NCI-H2196 (cell line): Measurements from ENCODE around the gene MAN1C1.
"Not testable (repeated sequence)": the region's sequence is repeated elsewhere in the genome, so short reads cannot be mapped to it uniquely, and the experiment has no call there.

ENCODE experiments used
- DNase-seq: peaks from one replicate; lab custom pipeline; 2025; ENCODE audit not compliant: unreplicated experiment; lab: John Stamatoyannopoulos, UW

The MAN1C1 gene

GRCh38 chr1:25634066-25634465, 17.5 kb downstream of the MAN1C1 start:
- DNase-seq: no peak

GRCh38 chr1:25634896-25635295, 18.3 kb downstream of the MAN1C1 start:
- no peak for DNase-seq

- DNase-seq: not testable (repeated sequence)
Observed at GRCh38 chr1:25636141-25636540, 19.6 kb downstream of the MAN1C1 start.

DNA sequence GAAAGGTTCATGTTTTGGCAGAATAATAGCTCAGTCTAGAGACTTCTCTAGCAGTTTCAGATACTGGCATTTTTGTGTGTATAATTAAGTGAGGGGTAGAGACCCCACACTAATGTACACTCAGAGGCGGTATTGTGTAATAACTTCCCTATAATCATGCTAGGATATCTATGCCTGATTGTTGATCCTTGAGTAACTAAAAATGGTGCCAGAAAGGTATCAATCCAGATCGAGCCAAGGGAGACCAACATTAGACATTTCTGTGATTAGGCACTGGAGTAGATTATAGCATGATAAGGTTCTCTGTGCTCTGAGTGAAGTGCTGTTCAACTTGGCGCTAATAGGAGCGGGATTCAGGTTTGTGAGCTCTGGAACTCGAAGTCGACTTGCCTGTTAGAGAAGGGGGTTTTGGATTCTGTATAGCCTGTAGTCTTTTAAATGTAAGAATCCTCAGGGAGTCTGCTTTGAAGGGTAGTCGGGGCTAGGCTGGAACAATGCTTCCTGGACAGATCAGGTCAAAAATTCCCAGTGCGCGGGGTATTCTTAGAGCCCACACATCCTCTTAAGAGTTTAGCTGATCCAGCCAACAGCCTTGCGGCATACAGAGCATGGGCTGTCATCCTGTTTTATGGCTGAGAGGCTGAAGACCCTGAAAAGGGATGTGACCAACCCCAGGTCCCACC, 24.2 kb downstream of the MAN1C1 start:
- DNase-seq: no peak

- no peak for DNase-seq
Observed at GRCh38 chr1:25641329-25641725, 24.7 kb downstream of the MAN1C1 start.

GRCh38 chr1:25641931-25642573, 25.5 kb downstream of the MAN1C1 start:
- DNase-seq: no peak

DNA sequence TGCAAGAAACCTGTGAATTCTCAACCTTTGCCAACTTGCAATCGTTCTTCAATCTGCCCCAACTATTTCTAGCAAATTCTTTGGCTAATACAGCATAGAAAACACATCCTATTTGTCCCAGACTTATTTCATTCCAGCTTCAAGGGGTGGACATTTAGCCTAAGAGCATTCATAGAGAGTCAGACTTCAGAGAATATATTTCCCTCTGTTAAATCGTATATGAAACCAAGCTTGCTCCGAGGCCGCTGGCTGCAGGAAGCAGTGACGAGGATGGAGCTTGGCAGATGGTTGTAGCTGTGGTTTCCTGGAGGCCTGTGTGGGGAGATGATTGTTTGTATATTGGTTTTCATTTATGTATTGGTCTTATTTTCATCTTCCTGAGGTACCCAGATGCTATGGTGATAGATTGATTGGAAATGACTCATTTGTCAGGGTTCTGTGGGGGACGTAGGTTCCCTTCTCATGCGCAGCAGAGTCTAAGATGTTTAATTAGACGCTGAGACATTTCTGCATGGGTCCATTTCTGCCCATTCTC, 26.1 kb downstream of the MAN1C1 start:
- no peak for DNase-seq

GRCh38 chr1:25643929-25644328, 27.3 kb downstream of the MAN1C1 start:
- DNase-seq: no peak

GRCh38 chr1:25644962-25645361, 28.4 kb downstream of the MAN1C1 start:
- DNase-seq: no peak

DNA sequence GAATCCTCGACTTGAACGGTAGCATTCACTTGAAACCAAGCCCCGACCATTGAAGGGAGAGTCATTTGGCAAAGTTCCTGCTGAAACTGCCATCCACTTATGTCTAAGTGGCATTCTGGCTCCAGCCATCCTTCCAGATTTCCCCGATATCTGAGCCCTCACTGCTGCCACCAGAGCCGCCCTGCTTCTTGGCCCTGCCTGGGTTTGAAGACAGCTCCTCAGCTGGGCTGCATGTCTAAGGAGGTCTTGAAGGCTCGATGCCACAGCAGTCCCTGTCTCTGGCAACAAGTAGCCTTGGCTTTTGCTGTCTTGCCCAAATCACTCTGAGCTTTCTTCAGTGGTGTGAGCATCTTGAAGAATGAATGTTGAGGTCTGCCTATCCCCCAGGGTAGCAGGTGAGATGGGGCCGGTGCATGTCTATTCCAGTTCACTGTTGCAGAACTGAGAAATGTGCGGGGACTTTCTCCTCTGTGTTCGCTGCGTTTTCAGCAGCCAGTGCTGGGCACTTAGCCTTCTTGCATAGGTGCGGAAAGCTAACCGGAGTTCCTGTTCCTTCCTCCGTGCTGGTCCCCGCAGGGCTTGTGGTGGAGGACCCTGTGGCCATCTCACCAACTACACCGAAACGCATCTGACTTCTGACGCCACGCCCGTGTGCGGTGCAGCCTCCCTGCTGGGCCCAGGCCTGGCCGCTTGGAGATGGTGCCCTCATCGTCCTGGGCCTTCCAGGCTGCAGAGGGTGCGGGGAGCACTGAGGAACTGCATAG, 29.2 kb downstream of the MAN1C1 start:
- DNase-seq: peak; percentile 66

DNA sequence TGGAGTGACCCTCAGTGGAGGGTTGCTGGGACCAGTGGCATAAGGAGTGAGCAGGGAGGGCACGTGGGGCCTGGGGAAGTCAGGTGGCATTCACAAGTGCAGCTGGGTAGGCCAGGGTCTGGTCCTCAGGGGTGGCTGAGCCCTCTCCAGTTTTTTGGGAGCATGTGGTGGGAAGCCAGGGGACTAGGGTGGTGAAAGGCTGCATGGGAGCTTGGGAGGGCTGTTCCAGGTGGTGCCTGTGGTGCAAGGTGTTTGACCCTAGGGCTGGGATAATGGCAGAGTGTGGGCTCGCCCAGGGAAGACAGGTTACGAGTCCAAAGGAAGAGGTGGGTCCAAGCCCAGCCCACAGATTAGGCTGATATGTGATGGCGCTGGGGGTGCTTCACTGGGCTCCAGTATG, 30.5 kb downstream of the MAN1C1 start:
- no peak for DNase-seq

- no peak for DNase-seq
Observed at GRCh38 chr1:25647863-25648262, 31.3 kb downstream of the MAN1C1 start.

- DNase-seq: no peak
Observed at GRCh38 chr1:25648681-25649440, 32.3 kb downstream of the MAN1C1 start.

- DNase-seq: no peak
Observed at GRCh38 chr1:25649505-25650288, 33.1 kb downstream of the MAN1C1 start.

DNA sequence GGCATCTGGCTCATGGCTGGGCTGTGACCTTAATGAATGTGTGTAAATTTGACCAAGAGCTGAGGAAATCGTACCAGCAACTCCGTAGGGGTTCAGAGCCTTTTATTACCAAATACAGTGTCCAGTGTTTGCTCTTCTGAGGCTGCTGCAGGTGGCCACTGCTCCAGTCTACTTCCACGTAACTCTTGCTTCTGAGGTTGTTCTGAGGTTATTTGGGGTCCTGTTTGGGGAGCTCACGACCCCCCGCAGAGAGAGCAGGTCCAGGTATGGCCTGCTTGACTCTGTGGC, 33.6 kb downstream of the MAN1C1 start:
- DNase-seq: no peak

DNA sequence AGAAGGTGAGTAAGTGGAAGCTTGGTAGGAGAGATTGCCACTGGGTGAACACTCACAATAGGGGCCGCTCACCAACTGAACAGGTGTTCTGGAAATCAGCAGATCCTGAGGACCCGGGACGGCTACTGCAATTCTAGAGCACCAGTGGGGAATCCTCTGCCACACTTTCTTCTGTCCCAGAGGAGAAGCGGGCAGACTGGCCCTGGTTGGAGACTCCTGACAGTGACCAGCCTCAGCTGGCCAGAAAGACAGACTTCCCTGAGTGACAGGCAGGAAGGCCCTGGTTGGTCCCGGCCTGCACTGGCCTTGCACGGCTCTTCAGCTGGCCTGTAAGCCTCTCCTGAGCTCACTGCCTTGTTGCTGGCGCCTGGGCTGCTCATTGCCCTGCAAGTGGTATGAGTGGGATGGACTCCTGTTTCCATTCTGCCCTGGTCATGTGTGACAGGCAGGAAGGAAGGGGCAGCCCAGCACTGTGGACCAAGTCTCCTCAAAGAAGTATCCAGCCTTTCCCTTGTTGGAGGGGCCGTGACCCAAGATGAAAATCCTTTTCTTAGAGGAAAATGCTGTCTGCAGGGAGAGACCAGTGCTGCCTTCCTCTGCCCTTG, 34.5 kb downstream of the MAN1C1 start:
- DNase-seq: no peak

DNA sequence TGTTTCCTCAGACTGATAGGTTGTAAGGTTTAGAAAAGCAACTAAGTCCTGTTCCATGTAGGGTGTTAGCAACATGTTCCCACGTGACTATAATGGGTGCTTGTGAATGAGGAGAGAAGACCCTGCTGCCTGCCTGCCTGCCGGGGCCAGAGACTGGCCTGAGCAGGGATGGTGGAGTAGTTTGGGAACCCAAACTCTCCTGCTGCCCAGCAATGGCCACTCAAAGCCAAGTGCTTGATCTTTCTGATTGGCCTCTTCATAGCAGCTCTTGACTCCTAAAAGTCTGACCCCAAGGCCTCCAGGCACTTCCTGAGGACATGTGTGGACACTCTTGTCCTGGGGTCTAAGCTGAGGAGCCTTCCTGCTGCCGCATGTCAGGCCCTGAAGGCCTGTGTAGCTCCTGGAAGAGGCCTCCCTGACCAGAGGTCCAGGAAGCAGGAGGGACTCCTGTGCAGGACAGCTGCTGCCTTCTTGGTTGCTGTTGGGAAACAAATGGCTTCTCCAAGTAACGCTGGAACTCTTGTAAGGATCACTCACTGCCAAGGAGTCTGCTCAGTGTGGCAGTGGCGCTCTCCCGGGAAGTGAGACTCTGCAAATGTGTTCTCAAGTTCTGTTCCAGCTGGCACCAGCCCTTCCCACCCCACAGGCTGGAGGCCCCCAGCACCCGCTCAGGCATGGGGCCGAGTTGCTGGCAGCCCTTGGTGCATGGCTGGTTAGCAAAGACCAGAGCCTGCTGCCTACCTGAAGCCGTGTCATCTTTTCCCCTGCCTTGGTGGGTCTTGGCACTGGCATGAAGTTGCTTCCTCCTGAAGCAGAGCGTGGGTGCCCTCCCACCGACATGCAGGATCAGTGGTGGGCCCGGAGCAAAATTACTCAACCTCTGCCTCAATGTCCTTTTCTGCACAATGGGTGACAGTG, 35.5 kb downstream of the MAN1C1 start:
- DNase-seq: no peak

GRCh38 chr1:25653558-25653957, 37.0 kb downstream of the MAN1C1 start:
- DNase-seq: no peak

DNA sequence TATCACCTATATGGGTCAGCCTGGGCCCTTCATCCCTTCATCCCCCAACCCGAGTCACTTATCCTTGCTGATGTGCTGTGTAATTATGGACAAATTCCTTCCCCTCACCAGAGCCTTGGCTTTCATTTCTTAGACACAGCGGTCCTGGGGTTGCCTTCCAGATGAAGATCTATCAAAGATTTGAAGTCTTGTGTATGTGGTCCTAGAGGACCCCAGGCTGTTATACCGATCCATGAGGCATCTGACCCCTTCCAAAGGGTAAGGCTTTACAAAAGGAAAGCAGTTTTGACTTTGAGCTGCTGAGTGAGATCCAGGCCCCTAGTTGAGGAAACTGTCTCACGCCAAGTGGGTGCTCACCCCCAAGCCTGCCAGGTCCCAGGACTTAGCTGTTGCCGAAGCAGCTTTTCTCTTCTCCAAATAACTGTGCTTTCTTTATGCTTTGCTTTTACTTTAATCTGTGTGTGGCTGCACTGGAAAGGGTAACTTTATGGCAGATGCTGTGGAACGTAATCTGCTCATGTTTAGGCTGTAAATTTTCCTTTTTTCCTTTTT, 37.6 kb downstream of the MAN1C1 start:
- DNase-seq: no peak
